GM21786 (cell line): ENCODE measurements around the gene MOCOS.

Source experiments
- ATAC-seq: cut with Tn5 transposase; IDR thresholded peaks from one replicate; pipeline ENCODE4 v1.9.1; 2021; ENCODE audit not compliant: unreplicated experiment

MOCOS gene

DNA sequence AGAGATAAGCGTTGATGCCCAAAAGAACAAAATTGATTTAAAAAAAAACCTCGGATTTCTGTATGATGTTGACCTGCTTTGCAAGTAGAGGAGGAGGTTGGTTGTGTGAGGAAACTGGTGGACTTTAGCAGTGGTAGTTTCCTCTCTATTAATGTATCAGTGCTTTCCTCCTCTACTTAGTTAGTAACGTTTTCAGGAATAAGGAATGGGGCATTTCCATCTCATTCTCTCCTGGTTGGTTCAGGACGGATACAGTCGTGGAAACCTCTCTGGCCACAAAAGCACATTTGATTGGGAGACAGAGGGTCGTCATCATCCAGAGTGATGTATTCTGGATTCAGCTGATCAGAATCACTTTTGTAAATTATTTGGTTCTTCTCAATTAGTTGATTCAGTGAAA is 111.7 kb downstream of the MOCOS start:
- no peak for ATAC-seq

DNA sequence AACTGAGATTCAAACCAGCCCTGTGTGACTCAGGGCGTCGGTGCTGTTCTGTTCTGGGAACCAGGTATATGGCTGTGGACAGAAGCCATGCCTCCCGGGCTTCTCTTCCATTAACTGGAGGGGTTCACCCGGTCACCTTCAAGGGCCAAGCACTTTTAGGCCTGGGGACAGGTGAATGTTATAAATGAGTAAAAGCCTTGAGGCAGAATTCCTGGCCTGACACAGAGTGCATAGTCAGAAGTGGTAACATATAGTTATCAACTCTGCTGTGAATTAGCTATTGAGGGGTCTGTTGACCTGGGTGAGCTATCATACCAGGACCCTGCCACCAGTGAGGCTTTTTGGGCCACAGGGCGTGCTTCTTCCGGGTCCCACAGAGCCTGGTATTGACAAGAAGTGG is 112.9 kb downstream of the MOCOS start:
- no peak for ATAC-seq

DNA sequence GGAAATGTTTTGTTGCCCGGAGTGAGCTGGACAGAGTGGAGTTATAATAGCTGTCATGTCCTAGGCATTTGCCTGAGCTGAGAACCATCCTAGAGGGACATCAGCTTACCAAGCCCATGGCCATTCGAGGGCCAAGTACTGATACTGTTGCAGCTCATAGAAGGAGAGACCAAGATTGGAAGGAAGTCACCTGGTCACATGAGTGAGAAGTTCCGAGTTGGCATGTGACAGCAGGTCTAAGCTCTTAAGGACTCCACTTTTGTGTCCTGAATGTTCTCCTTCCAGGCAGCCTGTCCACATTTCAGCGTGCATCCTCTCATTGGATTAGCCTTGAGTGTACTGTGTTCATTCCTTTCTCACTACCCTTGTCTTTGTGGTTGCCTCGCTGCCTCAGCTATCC is 114.6 kb downstream of the MOCOS start:
- ATAC-seq: no peak

DNA sequence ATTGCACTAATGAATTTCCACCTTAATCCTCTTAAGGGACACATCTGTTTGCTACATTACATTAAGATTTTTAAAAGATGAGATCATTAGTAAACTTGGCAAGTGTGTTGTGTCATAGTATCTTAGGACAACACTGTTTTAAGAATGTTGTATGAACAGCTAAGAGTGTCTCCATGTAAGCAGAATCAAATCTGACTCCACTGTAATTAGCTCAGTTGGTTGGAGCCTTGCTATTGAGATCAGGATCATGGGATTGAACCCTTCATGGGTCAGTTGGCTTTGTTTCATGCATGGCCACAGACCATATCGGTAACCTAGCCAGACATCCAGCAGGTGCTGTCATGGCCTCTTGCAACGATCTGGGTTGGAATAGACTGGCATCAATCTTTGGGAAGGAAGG is 115.4 kb downstream of the MOCOS start:
- ATAC-seq: no peak

DNA sequence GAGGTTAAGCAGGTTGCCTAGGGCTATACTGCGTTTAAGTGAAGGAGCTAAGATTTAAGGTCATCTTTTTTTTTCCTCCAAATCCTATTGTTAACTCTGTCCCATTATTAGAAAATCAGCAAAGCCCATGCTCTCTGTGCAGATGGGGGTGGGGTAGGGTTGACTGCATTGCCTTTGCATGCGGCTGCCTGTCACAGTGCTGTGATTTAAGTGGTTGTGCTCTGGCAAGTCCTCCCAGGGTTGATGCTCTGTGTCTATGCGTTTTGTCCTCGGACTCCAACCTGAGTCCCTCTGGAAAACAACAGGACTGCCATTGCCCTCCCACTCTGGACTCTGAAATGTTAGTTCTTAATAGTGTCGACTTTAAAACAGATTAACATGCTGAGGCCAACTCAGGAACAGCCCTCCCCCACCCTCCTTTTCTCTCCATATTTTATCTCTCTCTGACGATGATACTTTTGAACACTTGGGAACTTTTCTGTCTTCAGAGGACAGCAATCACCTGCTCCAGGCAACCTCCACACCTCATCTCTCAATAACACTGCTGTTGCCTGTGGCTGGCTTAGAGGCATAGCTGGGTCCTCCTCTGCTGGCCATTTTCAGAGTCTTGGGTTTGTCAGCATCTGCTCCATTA is 116.0 kb downstream of the MOCOS start:
- no peak for ATAC-seq

DNA sequence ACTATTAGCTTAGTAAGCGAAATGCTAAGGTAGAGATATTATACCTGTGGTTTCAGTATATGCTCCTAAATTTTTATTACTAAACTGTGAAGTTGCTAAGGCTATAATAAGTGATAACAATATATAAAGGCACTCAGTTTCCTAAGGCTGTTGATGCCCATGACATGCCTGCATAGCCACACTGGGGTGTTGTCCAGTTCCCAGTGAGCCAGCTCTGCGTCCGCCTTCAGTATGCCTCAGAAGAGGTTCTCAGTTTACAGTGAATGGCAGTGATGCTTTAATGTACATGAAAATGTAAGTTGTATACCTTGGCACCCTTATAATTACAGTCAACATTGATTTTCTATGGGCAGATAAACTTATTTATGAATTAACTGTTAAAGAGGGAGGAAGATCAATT is 117.4 kb downstream of the MOCOS start:
- ATAC-seq: no peak

DNA sequence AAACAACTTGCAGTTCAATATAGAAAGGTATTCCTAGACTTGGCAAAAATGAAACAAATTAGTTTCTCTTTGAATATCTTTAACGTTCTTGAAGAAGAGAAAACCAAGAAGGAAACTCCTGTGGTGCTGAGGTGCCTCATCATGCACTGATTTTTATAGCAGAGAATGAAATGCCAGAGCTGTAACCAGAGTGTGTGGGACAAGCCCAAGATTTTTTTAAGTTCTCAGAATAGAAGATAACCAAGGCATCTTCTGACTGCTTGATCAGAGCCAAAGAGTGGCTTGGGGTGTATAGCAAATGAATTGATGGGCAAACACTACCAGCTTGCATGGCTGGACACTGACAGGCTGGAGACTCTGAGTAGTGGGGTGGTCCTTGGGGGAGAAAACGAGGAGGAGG is 118.1 kb downstream of the MOCOS start:
- no peak for ATAC-seq

DNA sequence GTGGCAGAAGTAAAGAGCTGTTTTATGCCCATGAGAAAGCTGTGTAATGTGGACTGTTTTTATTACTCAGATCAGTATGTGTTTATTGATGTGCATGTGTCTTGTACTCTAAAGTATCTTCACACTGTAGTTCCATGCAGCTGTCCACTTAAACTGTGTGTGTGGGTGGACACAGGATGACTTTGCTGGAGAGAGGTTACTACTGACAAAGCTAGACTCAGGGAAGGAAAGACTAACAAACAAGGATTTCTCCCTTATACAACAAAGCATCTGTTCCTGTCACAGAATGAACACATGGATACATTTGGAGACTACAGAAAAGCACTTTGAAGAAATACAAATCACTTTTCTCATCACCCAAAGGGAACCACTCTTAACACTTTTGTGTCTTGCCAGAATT is 120.2 kb downstream of the MOCOS start:
- no peak for ATAC-seq

DNA sequence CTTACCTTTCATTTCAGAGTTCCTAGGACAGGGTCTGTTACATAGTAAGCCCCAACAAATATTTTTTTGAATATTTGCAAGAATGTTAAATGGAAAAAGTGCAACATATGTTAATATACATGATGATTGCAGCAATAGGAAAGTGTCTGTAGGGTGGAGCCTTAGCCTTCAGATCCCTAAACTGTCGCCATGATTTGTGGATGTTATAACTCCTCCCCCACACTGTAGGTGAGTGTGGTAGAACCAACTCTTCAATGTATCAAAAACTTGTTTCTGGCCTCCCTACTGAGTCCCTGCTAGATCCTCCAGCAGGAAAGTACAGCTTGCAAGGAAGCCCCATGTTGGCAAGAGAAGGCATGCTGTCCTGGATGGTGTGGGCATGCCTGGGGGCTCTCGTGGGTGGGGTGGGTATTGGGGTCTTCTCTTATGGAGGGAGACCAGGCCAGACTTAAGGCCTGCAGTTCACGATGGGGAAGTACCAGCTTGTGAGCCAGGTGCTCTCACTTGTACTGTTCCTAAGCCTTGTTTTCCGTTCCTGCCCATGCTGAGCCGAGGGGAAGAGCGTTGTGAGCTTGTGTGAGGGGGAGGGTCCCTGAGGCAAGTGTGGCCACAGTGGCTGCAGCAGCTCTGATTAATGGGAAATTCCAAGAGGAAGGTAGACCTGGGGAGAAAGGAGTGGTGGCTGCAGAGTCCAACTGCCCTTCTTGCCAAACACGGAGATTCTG is 121.6 kb downstream of the MOCOS start:
- no peak for ATAC-seq

DNA sequence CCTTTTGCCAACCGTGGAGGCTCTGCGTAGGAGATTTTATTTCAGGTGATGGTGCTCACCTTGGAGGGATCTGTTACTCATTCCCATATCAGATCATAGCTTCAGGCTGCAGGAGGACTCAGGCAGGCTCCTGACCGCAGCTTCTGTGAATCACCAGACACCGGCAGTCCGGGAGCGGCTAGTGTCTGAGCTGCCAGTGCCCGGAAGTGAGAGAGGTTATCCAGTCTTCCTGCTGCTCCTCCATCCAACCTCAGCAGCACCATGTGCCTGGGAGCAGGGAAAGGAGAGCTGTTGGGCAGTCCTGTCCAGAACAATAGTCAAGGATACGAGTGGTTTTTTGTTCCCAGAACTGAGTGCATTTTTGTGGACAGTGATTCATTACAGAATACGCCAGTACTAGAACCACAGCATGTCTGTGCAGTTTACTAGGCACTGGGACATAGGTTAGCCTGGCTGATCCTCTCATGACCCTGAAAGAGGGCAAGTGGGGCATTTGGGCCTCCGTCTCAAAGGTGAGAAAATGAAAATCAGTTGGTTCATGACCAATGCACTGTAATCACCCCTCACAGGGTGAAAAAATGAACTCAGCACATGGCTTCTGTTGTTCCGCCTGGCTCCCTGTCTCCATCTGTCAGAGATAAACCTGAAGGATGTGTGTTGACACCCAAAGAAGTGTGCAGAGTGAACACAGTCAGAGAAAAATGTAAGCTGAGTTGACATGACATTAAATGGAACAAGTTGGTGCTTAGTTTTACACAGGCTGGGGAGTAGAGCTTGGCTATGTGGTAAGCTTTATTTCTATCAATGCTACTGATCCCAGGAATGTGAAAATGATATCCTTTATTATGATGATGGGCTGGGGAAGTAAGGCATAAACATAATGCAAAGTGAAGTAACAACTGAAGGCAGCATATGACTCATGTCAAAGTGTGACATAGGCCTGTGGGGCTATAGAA is 122.4 kb downstream of the MOCOS start:
- ATAC-seq: no peak

DNA sequence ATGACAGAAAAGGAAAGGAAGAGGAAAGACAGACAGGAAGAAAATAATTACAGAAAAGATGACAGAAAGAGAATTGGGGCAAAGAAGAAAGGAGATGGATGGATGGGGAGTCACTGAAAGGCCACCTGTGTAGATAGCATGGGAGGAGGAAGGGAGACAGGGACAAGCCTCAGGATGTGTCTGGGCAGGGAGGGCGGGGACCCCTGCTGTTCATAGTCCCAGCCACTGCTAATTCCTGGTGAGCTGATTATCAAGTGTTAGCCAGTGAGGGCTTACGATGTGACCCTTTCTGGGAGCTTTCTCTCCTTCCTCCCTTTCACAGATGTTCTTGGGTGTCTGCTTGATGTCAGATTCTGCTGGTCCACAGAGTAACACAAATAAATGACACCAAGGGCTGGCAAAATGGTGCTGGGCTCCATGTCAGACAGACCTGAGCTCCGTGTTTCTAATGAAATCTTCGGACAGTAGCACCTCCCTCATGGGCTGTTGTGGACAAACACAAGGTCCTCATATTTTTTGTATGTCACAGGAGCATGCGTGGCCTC is 123.8 kb downstream of the MOCOS start:
- no peak for ATAC-seq

DNA sequence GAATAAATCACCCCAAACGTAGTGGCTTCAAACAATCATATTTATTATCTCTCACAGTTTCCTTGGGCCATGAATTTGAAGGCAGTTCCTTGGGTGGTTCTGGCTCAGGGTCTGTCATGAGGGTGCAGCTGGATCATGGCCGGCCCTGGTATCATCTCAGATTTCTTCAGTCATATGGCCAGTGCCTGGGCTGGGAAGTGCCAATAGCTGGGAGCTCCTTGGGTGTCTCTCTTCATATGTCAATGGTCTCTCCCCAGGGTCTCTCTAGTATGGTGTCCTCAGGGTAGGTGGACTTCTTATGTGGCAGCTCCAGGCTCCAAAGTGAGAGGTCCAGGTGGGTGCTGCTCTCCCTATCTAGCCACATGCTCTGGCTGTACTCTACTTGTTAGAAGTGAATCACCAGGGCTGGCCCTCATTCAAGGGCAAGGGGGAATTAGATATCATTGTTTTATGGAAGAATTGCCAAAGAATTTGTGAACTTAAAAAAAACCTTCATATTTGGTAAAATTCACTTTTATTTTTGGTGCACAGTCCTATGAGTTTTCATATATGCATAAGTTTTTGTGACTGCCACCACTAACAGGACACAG is 125.6 kb downstream of the MOCOS start:
- ATAC-seq: no peak

DNA sequence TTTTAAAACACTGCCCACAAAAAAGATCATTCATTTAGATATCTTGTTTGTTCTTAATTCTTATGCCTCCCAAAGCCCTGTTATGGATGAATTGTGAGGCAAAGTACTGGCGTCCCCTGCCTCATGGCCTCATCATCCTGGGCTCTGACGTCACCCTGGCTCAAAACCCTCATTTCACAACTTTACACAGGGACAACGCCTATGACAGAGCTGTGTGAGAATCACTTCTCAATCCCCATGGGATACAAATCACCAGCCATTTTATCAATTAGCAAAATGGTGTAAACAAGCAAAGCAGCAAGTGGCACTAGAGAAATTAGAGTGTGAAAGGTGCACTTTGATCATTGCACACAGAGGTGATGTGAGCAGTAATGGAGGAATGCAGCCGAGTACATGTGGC is 126.8 kb downstream of the MOCOS start:
- no peak for ATAC-seq

DNA sequence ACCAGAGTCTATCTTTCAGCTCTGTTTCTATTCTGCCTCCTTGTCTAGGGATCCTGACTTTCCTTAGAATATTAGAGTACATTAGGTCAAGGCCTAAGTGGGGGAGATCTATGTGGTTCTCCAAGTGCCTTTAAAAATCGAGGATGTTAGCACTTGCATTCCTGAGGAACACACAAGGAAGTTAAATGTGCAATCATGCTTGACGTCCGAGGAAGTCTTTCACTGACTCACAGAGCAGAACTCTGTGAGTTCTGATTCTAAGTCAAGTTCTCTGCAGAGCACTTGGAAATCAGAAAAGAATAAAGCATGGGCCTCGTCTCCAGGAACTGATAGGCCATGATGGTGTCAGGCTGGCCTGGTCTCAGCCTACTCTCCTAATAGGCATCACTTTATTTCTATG is 127.5 kb downstream of the MOCOS start:
- no peak for ATAC-seq

DNA sequence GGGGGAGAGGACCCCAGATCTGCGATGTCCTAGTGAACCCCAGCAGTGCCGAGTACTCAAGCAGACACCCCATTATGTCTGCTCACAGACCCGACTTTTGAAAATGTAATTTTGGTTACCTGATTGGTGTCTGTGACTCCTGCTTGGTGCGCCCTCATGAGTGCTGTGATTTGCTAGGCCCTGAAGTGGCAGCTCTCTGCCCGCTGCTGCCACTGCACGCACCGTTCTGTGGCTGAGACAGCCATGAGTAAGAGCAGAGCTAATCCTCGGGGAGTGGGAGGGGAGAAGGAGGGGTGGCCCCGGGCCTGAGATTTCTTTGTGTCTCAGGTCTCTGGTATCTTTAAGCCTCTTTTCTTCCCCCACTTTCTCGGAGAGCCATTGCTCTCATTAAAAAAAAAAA is 128.4 kb downstream of the MOCOS start:
- no peak for ATAC-seq

DNA sequence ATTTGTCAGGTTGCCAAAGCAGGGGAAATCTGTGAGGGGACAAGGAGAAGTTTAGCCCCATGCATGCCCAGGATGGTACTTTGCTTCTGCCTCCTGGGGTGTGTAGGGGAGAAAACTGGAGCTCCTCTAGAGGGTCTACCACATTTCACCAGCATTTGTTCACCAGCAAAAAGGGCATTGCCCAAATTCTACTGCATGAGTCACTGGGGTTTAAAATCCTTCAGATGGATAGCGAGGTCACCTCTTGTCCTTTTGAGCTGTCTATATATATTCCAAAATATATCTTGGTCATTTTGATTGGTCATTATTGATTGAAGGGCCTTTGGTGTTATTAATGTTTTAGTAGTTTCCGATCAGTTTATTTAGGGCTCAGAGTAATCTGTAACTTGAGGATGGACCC is 128.9 kb downstream of the MOCOS start:
- no peak for ATAC-seq
